Rectal smooth muscle tissue (tissue), 1 donor: ENCODE data around the gene FERMT1.
"Not testable (repeated sequence)": the region's sequence is repeated elsewhere in the genome, so short reads cannot be mapped to it uniquely, and the experiment has no call there.

Experiments
- H3K27ac ChIP-seq: one replicate; pipeline ENCODE4 v1.7.0; 2013; ENCODE audit warnings: low read depth, low read length, inconsistent platforms
- H3K27me3 ChIP-seq: one replicate; pipeline ENCODE4 v1.7.0; 2013; ENCODE audit warnings: low read length; ENCODE audit not compliant: control insufficient read depth, insufficient read depth
- H3K36me3 ChIP-seq: one replicate; pipeline ENCODE4 v1.7.0; 2013; ENCODE audit warnings: low read length; ENCODE audit not compliant: control insufficient read depth, insufficient read depth
- H3K4me1 ChIP-seq: one replicate; pipeline ENCODE4 v1.7.0; 2013; ENCODE audit warnings: low read length; ENCODE audit not compliant: control insufficient read depth, insufficient read depth
- H3K4me3 ChIP-seq: one replicate; pipeline ENCODE4 v1.7.0; 2013; ENCODE audit warnings: low read length
- H3K9ac ChIP-seq: one replicate; pipeline ENCODE4 v1.7.0; 2013; ENCODE audit warnings: low read length

FERMT1 gene

DNA sequence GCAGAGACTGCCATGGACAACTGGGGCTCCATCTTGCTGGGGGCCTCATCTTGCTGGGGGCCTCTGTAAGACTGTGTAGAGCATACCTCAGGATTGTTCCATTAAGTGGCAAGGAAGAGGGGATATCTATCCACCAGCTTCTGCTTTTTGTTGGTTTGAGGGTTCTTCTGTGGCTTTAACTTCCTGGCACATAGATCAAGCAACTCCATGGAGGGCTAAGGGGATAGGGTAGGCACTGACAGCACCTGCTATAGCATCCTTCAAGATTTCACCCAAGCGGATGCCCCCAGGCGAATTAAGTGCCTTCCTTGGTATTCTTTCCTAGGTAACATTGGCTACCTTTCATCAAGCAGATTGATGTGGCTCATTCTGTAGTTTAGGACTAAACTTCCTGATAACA, 65.1 kb downstream of the FERMT1 start:
- H3K27ac ChIP-seq = no peak overlapping the region
- H3K36me3 ChIP-seq = no peaks in the 10 kb centered on the region
- no peaks in the 10 kb centered on the region for H3K4me1 ChIP-seq
- no peak overlapping the region for H3K9ac ChIP-seq
- no peak overlapping the region for H3K4me3 ChIP-seq
- H3K27me3 ChIP-seq = peaks cover 5% of the 10 kb centered on the region

DNA sequence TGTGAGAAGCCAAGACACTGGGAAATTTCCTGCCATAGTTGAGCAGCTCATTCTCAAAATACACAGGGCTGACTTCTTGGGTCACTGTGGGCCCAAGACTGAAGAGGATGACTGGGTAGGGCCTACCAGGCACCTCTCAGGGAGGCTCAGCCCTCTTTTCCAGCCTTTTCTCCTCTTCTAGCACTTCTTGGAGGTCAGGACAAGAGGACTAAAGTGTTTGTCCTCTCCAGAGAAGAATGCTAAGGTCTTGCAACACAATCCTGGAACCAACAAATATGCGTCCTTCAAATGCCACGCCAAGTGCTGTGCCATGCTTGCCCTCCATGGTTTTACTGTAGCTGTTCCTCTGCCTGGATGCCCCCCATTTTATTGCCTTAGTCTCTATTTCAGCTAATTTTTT, 65.7 kb downstream of the FERMT1 start:
- H3K27me3 ChIP-seq = peaks cover 5% of the 10 kb centered on the region
- H3K36me3 ChIP-seq = no peaks in the 10 kb centered on the region
- no peak overlapping the region for H3K4me3 ChIP-seq
- no peaks in the 10 kb centered on the region for H3K4me1 ChIP-seq
- H3K9ac ChIP-seq = no peak overlapping the region
- H3K27ac ChIP-seq = no peak overlapping the region

GRCh38 chr20:6055981-6056569, 66.8 kb downstream of the FERMT1 start:
- H3K4me3 ChIP-seq = no peak overlapping the region
- no peaks in the 10 kb centered on the region for H3K4me1 ChIP-seq
- H3K36me3 ChIP-seq = no peaks in the 10 kb centered on the region
- peaks cover 9% of the 10 kb centered on the region for H3K27me3 ChIP-seq
- H3K27ac ChIP-seq = no peak overlapping the region
- H3K9ac ChIP-seq = no peak overlapping the region

- Histone ChIP-seq H3K36me3 (no peaks in the 10 kb centered on the region), H3K4me3 (no peak overlapping the region), H3K4me1 (no peaks in the 10 kb centered on the region), H3K9ac (no peak overlapping the region), H3K27ac (no peak overlapping the region), H3K27me3 (peaks cover 9% of the 10 kb centered on the region)
These were observed 67.6 kb downstream of the FERMT1 start for GRCh38 chr20:6055161-6055783.

DNA sequence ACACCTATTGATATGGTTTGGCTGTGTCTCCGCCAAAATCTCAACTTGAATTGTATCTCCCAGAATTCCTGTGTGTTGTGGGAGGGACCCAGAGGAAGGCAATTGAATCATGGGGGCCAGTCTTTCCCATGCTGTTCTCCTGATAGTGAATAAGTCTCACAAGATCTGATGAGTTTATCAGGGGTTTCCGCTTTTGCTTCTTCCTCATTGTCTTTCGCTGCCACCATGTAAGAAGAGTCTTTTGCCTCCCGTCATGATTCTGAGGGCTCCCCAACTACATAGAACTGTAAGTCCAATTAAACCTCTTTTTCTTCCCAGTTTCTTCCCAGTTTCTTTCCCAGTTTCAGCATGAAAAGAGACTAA, 68.2 kb downstream of the FERMT1 start:
- not testable (repeated sequence) for H3K9ac ChIP-seq, H3K36me3 ChIP-seq, H3K4me3 ChIP-seq, H3K27me3 ChIP-seq, H3K27ac ChIP-seq, H3K4me1 ChIP-seq

DNA sequence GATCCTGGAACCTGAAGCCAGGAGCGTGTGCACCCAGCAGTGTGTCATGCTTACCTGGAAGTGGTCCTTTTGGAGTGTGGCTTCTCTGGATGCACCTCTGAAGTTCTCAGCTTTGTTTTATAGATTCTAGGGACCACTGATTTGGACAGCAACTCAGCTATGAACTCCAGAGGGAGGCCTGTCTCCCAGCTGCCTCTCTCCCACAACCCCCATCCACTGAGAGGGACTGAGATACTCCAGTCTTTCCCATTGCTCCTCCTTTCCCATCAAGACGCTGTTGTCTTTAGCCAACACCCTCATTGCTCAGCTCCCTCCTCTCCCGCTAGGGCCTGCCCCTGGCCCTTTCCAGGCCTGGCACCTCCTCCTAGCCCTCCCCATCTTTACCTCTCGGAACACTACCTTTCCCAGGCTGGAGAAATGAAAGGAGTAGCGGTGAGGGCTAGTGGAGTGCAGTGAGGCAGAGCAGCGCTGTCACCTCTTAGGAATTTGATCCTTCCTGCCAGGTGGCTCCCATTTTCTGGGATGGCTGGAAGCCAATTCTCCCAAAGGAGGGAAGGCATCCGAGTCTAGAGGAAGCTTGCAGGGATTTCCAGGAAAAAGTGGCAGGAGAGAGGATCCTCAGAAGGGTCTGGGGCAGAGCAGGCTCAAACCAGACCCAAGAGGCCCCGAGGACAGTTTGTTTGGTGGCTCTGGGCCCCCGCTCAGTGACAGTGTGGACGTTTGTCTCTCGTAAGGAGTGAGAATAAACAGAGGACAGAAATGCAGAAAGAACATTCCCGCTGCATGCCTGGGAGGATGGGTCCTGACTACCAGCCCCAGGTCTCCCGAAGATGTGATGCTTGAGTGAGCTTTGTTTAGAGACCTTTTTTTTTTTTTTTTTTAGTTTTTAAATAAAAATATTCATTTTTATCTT, 68.8 kb downstream of the FERMT1 start, which contains the start of gene LRRN4:
TSS of gene LRRN4 (minus strand) at position 285 of the 913 bp plus-strand sequence. CDS start 1,261 bp downstream, outside the sequence.
- Histone ChIP-seq H3K27me3 (peaks cover 9% of the 10 kb centered on the region), H3K36me3 (no peaks in the 10 kb centered on the region), H3K4me1 (no peaks in the 10 kb centered on the region), H3K9ac (no peak within 1 kb of the TSS), H3K4me3 (no peak within 1 kb of the TSS), H3K27ac (no peak within 1 kb of the TSS)

GRCh38 chr20:6053064-6053775, 69.6 kb downstream of the FERMT1 start:
- H3K4me3 ChIP-seq = no peak overlapping the region
- no peak overlapping the region for H3K9ac ChIP-seq
- no peaks in the 10 kb centered on the region for H3K4me1 ChIP-seq
- no peaks in the 10 kb centered on the region for H3K36me3 ChIP-seq
- H3K27ac ChIP-seq = no peak overlapping the region
- H3K27me3 ChIP-seq = peaks cover 9% of the 10 kb centered on the region

- H3K4me3 ChIP-seq = no peak overlapping the region
- H3K9ac ChIP-seq = no peak overlapping the region
- H3K36me3 ChIP-seq = no peaks in the 10 kb centered on the region
- H3K27me3 ChIP-seq = peaks cover 9% of the 10 kb centered on the region
- H3K4me1 ChIP-seq = no peaks in the 10 kb centered on the region
- no peak overlapping the region for H3K27ac ChIP-seq
These were observed 71.3 kb downstream of the FERMT1 start for GRCh38 chr20:6051505-6051904.

DNA sequence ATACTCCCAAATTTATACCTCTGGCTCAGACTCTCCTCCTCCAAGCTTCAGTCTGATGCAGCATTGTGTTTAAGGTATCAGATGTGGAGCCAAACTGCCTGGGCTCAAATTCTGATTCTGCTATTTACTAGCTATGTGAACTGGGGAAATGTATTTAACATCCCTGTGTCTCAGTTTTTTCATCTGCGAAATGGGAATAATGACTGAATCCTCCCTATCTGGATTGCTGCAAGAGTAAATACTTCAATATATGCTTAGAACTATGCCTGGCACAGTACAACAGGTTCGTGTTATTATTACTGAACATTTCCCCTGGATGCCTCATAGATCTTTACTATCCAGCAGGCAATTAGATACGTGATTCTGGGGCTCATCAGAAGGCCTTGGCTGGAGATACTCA, 74.4 kb downstream of the FERMT1 start:
- Histone ChIP-seq H3K4me1 (no peaks in the 10 kb centered on the region), H3K27me3 (peaks cover 4% of the 10 kb centered on the region), H3K9ac (no peak overlapping the region), H3K4me3 (no peak overlapping the region), H3K27ac (no peak overlapping the region), H3K36me3 (no peaks in the 10 kb centered on the region)

GRCh38 chr20:6046432-6046831, 76.4 kb downstream of the FERMT1 start:
- no peak overlapping the region for H3K4me3 ChIP-seq
- H3K36me3 ChIP-seq = no peaks in the 10 kb centered on the region
- H3K27me3 ChIP-seq = no peaks in the 10 kb centered on the region
- no peaks in the 10 kb centered on the region for H3K4me1 ChIP-seq
- no peak overlapping the region for H3K27ac ChIP-seq
- no peak overlapping the region for H3K9ac ChIP-seq

- no peak overlapping the region for H3K9ac ChIP-seq
These were observed 77.3 kb downstream of the FERMT1 start for GRCh38 chr20:6045566-6045965.

GRCh38 chr20:6044115-6044514, 78.7 kb downstream of the FERMT1 start:
- Histone ChIP-seq H3K9ac (no peak overlapping the region), H3K27me3 (no peaks in the 10 kb centered on the region), H3K27ac (no peak overlapping the region), H3K4me1 (no peaks in the 10 kb centered on the region), H3K4me3 (no peak overlapping the region), H3K36me3 (peaks cover 12% of the 10 kb centered on the region)

More at GRCh38 chr20:6045566-6045965, 77.3 kb downstream of the FERMT1 start:
- H3K4me1 ChIP-seq = no peaks in the 10 kb centered on the region
- H3K4me3 ChIP-seq = no peak overlapping the region
- H3K36me3 ChIP-seq = peaks cover 6% of the 10 kb centered on the region
- no peak overlapping the region for H3K27ac ChIP-seq
- no peaks in the 10 kb centered on the region for H3K27me3 ChIP-seq
